Muscle of leg (tissue), 9 donors: ENCODE results near the gene ZNF343. TPM values are rescaled to one million over a fixed set of nuclear protein-coding genes. Genes with fewer than 3 reads are reported as not detected.

Experiments used
- polyA plus RNA-seq, 8 donors: library from polyadenylated mRNA; unstranded; fragments of 120-200 nt; gene quantifications; one replicate each; pipeline versions ENCODE4 v1.2.1 to v1.2.3, GENCODE V29; 2013; ENCODE audit warnings: inconsistent platforms in 1 of 8, low replicate concordance in 1 of 8; ENCODE audit not compliant: insufficient read length in 8 of 8, insufficient read depth in 1 of 8
- total RNA-seq: library from RNA; stranded (reverse); fragments of 120-200 nt; gene quantifications from one replicate; pipeline ENCODE4 v1.2.4, GENCODE V29; 2013

ZNF343 gene
- total and polyA plus RNA-seq, 9 donors, result 8.2 to 12.6 (median 8.8) TPM

Other genes with a start within 250 kb of the ZNF343 start
- gene TGM3, start 212.9 kb downstream of the ZNF343 start, total RNA-seq, result 0.49 TPM
- under 1 TPM; 0.13 to 0.91 (median 0.35) TPM for gene TGM3, start 212.9 kb downstream of the ZNF343 start, polyA plus RNA-seq
- gene TGM6, start 128.0 kb downstream of the ZNF343 start, total RNA-seq, result not detected
- not detected for gene TGM6, start 128.0 kb downstream of the ZNF343 start, polyA plus RNA-seq
- gene SNRPB, start 38.1 kb downstream of the ZNF343 start, total RNA-seq, result 123 TPM
- 100 to 1,000 TPM in 7 of 8 donors, 10 to 100 TPM in 1; 97.3 to 123 (median 113) TPM for gene SNRPB, start 38.1 kb downstream of the ZNF343 start, polyA plus RNA-seq
- gene TMC2, start 27.7 kb upstream of the ZNF343 start, total RNA-seq, result not detected
- under 1 TPM in 6 of 8 donors, not detected in 2; 0.02 to 0.16 (median 0.07) TPM for gene TMC2, start 27.7 kb upstream of the ZNF343 start, polyA plus RNA-seq
- gene NOP56, start 143.7 kb upstream of the ZNF343 start, total RNA-seq, result 130 TPM
- gene NOP56, start 143.7 kb upstream of the ZNF343 start, polyA plus RNA-seq, result 100 to 1,000 TPM; 152 to 204 (median 166) TPM
- 109 TPM for gene IDH3B, start 155.3 kb upstream of the ZNF343 start, total RNA-seq
- gene IDH3B, start 155.3 kb upstream of the ZNF343 start, polyA plus RNA-seq, result 100 to 1,000 TPM in 6 of 8 donors, 10 to 100 TPM in 2; 90.9 to 112 (median 102) TPM
- gene EBF4, start 183.9 kb upstream of the ZNF343 start, total RNA-seq, result 3.2 TPM
- 1 to 10 TPM; 4.0 to 8.9 (median 4.7) TPM for gene EBF4, start 183.9 kb upstream of the ZNF343 start, polyA plus RNA-seq